GM21717 (cell line): ENCODE data around the gene VGF.
"Not testable (repeated sequence)": the region's sequence is repeated elsewhere in the genome, so short reads cannot be mapped to it uniquely, and the experiment has no call there.

Experiments used
- ATAC-seq: cut with Tn5 transposase; IDR thresholded peaks from one replicate; pipeline ENCODE4 v1.9.1; 2021; ENCODE audit warnings: mild to moderate bottlenecking, moderate library complexity; ENCODE audit not compliant: unreplicated experiment

VGF gene

GRCh38 chr7:101121631-101121990 is 43.8 kb downstream of the VGF start:
- ATAC-seq, result not testable (repeated sequence)

GRCh38 chr7:101120315-101120714 is 45.1 kb downstream of the VGF start:
- ATAC-seq, result no peak

- ATAC-seq, result no peak
Measured at GRCh38 chr7:101119876-101120275, 45.5 kb downstream of the VGF start.

- no peak for ATAC-seq
Measured at GRCh38 chr7:101118856-101119255, 46.5 kb downstream of the VGF start.

DNA sequence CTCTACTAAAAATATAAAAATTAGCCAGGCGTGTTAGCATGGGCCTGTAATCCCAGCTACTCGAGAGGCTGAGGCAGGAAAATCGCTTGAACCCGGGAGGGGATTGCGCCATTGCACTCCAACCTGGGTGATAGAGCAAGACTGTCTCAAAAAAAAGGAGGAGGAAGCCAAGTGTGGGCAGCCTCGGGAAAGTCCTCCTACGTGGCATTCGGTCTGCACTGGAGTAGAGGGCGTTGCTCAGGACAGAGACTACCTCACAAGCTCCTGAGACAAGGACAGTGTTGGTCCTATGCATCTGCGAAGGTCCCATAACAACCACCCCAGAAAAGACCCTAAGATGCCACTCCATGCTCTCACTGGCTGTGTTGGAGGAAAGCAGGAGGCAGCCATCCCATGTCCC is 48.5 kb downstream of the VGF start:
- ATAC-seq, result no peak

GRCh38 chr7:101115215-101115614 is 50.2 kb downstream of the VGF start:
- no peak for ATAC-seq

DNA sequence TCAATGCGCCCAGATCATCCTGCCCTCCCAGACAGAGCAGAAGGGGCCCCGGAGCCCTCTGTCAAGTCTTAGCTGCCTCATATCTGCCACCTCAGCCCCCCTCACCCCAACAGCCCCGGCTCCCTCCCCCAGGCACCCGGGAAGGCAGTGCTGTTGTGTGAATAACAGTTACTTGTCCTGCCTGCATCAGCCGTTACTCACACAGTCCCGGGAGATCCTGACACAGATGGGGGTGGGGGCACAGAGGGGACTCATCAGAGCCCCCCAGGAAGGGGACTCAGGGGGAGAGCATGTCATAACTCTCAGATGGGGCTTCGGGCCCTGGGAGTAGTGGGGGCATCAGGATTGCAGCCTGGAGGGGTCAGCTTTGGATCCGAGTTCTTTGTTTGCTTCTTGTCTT is 50.9 kb downstream of the VGF start:
- no peak for ATAC-seq

GRCh38 chr7:101113836-101114235 is 51.5 kb downstream of the VGF start:
- ATAC-seq, result no peak

DNA sequence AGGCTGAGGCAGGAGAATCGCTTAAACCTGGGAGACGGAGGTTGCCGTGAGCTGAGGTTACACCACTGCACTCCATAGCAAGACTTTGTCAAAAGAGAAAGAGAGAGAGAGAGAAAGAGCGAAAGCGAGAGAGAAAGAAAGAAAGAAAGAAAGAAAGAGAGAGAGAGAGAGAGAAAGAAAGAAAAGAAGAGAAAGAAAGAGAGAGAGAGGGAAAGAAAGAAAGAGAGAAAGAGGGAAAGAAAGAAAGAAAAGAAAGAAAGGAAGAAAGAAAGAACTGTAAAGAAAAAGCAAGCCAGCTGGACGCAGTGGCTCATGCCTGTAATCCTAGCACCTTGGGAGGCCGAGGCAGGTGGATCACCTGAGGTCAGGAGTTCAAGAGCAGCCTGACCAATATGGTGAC is 52.2 kb downstream of the VGF start:
- ATAC-seq, result not testable (repeated sequence)
